ENCODE data around the gene TJP1.
"Not testable (repeated sequence)": the region's sequence is repeated elsewhere in the genome, so short reads cannot be mapped to it uniquely, and the experiment has no call there.

TJP1 gene

GRCh38 chr15:29765898-29766527 lies 56.3 kb downstream of the TJP1 start:
- Mint-ChIP-seq H3K9me3 (ENCODE audit: low read depth) (no peaks in the 10 kb centered on the region), H3K4me1 (ENCODE audit: low read depth) (no peaks in the 10 kb centered on the region), H3K27me3 (peaks cover 26% of the 10 kb centered on the region), H3K4me3 (no peak overlapping the region), H3K36me3 (no peaks in the 10 kb centered on the region), H3K27ac (no peak overlapping the region)

- Mint-ChIP-seq H3K36me3 (no peaks in the 10 kb centered on the region), H3K9me3 (ENCODE audit: low read depth) (no peaks in the 10 kb centered on the region), H3K27ac (no peak overlapping the region), H3K4me1 (ENCODE audit: low read depth) (no peaks in the 10 kb centered on the region), H3K4me3 (no peak overlapping the region), H3K27me3 (peaks cover 26% of the 10 kb centered on the region)
These were observed 56.9 kb downstream of the TJP1 start for GRCh38 chr15:29765234-29765841.

- Mint-ChIP-seq H3K9me3 (ENCODE audit: low read depth) (no peaks in the 10 kb centered on the region), H3K36me3 (no peaks in the 10 kb centered on the region), H3K27ac (no peak overlapping the region), H3K4me3 (no peak overlapping the region), H3K4me1 (ENCODE audit: low read depth) (no peaks in the 10 kb centered on the region), H3K27me3 (peaks cover 14% of the 10 kb centered on the region)
These were observed 62.7 kb downstream of the TJP1 start for GRCh38 chr15:29759596-29759995.

GRCh38 chr15:29756358-29757267 lies 65.7 kb downstream of the TJP1 start:
- Mint-ChIP-seq H3K9me3 (ENCODE audit: low read depth) (no peaks in the 10 kb centered on the region), H3K27ac (no peak overlapping the region)

GRCh38 chr15:29754009-29754408 lies 68.3 kb downstream of the TJP1 start:
- H3K4me1 Mint-ChIP-seq (ENCODE audit: low read depth); H3K27ac Mint-ChIP-seq; H3K4me3 Mint-ChIP-seq; H3K36me3 Mint-ChIP-seq; H3K9me3 Mint-ChIP-seq (ENCODE audit: low read depth): not testable (repeated sequence)
- H3K27me3 Mint-ChIP-seq = peaks cover 29% of the 10 kb centered on the region

More at GRCh38 chr15:29756358-29757267, 65.7 kb downstream of the TJP1 start:
- Mint-ChIP-seq H3K27me3 (peaks cover 19% of the 10 kb centered on the region), H3K4me3 (no peak overlapping the region), H3K4me1 (ENCODE audit: low read depth) (no peaks in the 10 kb centered on the region), H3K36me3 (no peaks in the 10 kb centered on the region)

GRCh38 chr15:29753506-29753905 lies 68.8 kb downstream of the TJP1 start:
- Mint-ChIP-seq H3K27me3 (peaks cover 31% of the 10 kb centered on the region), H3K4me3 (no peak overlapping the region), H3K4me1 (ENCODE audit: low read depth) (no peaks in the 10 kb centered on the region), H3K9me3 (ENCODE audit: low read depth) (no peaks in the 10 kb centered on the region), H3K27ac (no peak overlapping the region), H3K36me3 (no peaks in the 10 kb centered on the region)

GRCh38 chr15:29750754-29751153 lies 71.5 kb downstream of the TJP1 start:
- Mint-ChIP-seq H3K9me3 (ENCODE audit: low read depth) (no peaks in the 10 kb centered on the region), H3K36me3 (no peaks in the 10 kb centered on the region), H3K4me3 (no peak overlapping the region), H3K27ac (no peak overlapping the region), H3K27me3 (peaks cover 33% of the 10 kb centered on the region), H3K4me1 (ENCODE audit: low read depth) (no peaks in the 10 kb centered on the region)

- no peak overlapping the region for H3K27ac Mint-ChIP-seq
- H3K36me3 Mint-ChIP-seq = no peaks in the 10 kb centered on the region
- no peaks in the 10 kb centered on the region for H3K9me3 Mint-ChIP-seq (ENCODE audit: low read depth)
- peaks cover 33% of the 10 kb centered on the region for H3K27me3 Mint-ChIP-seq
- H3K4me1 Mint-ChIP-seq (ENCODE audit: low read depth) = no peaks in the 10 kb centered on the region
- no peak overlapping the region for H3K4me3 Mint-ChIP-seq
These were observed 72.7 kb downstream of the TJP1 start for GRCh38 chr15:29749365-29750086.

GRCh38 chr15:29747837-29748417 lies 74.3 kb downstream of the TJP1 start:
- Mint-ChIP-seq H3K27ac (no peak overlapping the region), H3K9me3 (ENCODE audit: low read depth) (no peaks in the 10 kb centered on the region), H3K36me3 (no peaks in the 10 kb centered on the region), H3K4me3 (no peak overlapping the region), H3K27me3 (peaks cover 33% of the 10 kb centered on the region), H3K4me1 (ENCODE audit: low read depth) (no peaks in the 10 kb centered on the region)

GRCh38 chr15:29743475-29743874 lies 78.8 kb downstream of the TJP1 start:
- no peak overlapping the region for H3K4me3 Mint-ChIP-seq
- no peaks in the 10 kb centered on the region for H3K9me3 Mint-ChIP-seq (ENCODE audit: low read depth)
- H3K36me3 Mint-ChIP-seq = no peaks in the 10 kb centered on the region
- no peak overlapping the region for H3K27ac Mint-ChIP-seq
- no peaks in the 10 kb centered on the region for H3K4me1 Mint-ChIP-seq (ENCODE audit: low read depth)
- H3K27me3 Mint-ChIP-seq = peaks cover 17% of the 10 kb centered on the region

- Mint-ChIP-seq H3K4me1 (ENCODE audit: low read depth) (no peaks in the 10 kb centered on the region), H3K36me3 (no peaks in the 10 kb centered on the region), H3K27me3 (peaks cover 15% of the 10 kb centered on the region), H3K9me3 (ENCODE audit: low read depth) (no peaks in the 10 kb centered on the region), H3K27ac (no peak overlapping the region), H3K4me3 (no peak overlapping the region)
These were observed 81.5 kb downstream of the TJP1 start for GRCh38 chr15:29740692-29741311.

GRCh38 chr15:29736744-29737020 lies 85.6 kb downstream of the TJP1 start:
- H3K4me3 Mint-ChIP-seq = no peak overlapping the region
- H3K9me3 Mint-ChIP-seq (ENCODE audit: low read depth) = no peaks in the 10 kb centered on the region
- no peaks in the 10 kb centered on the region for H3K36me3 Mint-ChIP-seq
- H3K27ac Mint-ChIP-seq = no peak overlapping the region
- H3K27me3 Mint-ChIP-seq = peaks cover 7% of the 10 kb centered on the region
- H3K4me1 Mint-ChIP-seq (ENCODE audit: low read depth) = no peaks in the 10 kb centered on the region

- no peak overlapping the region for H3K27ac Mint-ChIP-seq
- no peaks in the 10 kb centered on the region for H3K4me1 Mint-ChIP-seq (ENCODE audit: low read depth)
- H3K27me3 Mint-ChIP-seq = peaks cover 7% of the 10 kb centered on the region
- H3K36me3 Mint-ChIP-seq = no peaks in the 10 kb centered on the region
- no peak overlapping the region for H3K4me3 Mint-ChIP-seq
- no peaks in the 10 kb centered on the region for H3K9me3 Mint-ChIP-seq (ENCODE audit: low read depth)
These were observed 86.1 kb downstream of the TJP1 start for GRCh38 chr15:29736012-29736743.

Measured in activated naive CD8-positive, alpha-beta T cell (primary cell).